ENCODE measurements around the gene SECISBP2L.
A peak's percentile ranks its signal among the peaks of the same experiment; 100 is the strongest.
"Not testable (repeated sequence)": the region's sequence is repeated elsewhere in the genome, so short reads cannot be mapped to it uniquely, and the experiment has no call there.

Gene SECISBP2L, protein sequence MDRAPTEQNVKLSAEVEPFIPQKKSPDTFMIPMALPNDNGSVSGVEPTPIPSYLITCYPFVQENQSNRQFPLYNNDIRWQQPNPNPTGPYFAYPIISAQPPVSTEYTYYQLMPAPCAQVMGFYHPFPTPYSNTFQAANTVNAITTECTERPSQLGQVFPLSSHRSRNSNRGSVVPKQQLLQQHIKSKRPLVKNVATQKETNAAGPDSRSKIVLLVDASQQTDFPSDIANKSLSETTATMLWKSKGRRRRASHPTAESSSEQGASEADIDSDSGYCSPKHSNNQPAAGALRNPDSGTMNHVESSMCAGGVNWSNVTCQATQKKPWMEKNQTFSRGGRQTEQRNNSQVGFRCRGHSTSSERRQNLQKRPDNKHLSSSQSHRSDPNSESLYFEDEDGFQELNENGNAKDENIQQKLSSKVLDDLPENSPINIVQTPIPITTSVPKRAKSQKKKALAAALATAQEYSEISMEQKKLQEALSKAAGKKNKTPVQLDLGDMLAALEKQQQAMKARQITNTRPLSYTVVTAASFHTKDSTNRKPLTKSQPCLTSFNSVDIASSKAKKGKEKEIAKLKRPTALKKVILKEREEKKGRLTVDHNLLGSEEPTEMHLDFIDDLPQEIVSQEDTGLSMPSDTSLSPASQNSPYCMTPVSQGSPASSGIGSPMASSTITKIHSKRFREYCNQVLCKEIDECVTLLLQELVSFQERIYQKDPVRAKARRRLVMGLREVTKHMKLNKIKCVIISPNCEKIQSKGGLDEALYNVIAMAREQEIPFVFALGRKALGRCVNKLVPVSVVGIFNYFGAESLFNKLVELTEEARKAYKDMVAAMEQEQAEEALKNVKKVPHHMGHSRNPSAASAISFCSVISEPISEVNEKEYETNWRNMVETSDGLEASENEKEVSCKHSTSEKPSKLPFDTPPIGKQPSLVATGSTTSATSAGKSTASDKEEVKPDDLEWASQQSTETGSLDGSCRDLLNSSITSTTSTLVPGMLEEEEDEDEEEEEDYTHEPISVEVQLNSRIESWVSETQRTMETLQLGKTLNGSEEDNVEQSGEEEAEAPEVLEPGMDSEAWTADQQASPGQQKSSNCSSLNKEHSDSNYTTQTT

DNA sequence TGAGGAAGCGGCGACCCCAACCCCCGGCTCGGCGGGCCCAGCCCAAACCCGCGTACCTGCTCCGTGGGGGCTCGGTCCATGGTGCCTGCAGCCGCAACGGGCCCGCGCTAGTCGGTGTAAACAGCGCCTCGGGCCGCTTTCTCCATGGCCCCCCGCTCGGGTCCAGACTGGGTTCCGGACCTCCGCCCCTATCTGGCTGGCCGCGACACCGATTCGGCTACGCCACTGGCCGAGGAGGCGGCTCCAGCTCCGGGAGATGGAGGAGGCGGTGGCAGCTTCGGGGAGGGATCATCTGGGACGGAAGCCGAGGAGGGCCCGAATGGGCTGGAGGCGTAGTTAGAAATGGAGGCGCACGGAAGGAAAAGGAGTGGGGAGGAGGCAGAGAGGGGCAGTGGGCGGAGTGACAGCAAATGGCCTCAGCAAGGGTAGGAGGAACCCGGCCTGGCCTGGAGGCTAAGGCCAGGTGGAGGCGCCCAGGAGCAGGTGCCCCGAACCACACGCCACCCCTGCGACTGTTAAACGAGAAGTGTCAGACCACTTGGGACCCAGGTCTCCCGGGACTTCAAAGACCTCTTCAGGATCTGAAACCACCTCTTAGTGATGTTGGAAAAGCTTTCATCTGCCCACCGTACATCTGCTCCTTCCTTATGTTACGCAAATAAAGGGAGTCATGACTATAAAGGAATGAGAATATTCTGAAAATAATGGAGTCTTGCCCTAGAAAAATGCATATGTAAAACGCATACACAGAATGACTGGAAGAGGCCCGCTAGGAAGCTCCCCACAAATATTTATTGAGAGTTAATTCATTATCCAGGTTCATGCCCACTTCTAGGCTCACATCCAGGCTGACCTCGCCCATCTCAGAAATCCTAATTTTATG, at the start of gene SECISBP2L:
SECISBP2L (minus strand) TSS at position 227 of the 883 bp plus-strand sequence; CDS start at position 80, 147 bp downstream.
- DNase-seq, result peak; percentile 90

DNA sequence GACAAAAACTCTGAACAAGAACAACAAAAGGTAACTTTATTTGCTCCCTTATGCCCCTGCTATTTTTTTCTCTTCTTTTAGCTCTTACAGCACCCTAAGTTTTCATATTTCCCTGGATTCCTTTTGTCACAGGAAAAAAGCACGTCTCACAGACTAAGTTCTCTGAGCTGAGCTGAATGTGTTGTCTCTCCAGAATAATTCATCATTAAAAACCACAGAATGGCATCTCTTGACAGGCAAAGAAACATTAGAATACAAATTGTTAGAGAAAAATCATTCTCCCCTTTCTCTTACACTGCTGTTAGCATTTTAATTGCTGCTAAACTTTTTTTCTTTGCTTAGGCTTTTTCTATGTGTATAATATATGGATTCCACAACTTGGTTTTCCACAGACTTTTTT, 48.7 kb upstream of the SECISBP2L start:
- DNase-seq, result no peak

GRCh38 chr15:49093252-49094105, 47.2 kb upstream of the SECISBP2L start:
- DNase-seq, result no peak

- DNase-seq, result no peak
These were observed 42.8 kb upstream of the SECISBP2L start for GRCh38 chr15:49088996-49089395.

DNA sequence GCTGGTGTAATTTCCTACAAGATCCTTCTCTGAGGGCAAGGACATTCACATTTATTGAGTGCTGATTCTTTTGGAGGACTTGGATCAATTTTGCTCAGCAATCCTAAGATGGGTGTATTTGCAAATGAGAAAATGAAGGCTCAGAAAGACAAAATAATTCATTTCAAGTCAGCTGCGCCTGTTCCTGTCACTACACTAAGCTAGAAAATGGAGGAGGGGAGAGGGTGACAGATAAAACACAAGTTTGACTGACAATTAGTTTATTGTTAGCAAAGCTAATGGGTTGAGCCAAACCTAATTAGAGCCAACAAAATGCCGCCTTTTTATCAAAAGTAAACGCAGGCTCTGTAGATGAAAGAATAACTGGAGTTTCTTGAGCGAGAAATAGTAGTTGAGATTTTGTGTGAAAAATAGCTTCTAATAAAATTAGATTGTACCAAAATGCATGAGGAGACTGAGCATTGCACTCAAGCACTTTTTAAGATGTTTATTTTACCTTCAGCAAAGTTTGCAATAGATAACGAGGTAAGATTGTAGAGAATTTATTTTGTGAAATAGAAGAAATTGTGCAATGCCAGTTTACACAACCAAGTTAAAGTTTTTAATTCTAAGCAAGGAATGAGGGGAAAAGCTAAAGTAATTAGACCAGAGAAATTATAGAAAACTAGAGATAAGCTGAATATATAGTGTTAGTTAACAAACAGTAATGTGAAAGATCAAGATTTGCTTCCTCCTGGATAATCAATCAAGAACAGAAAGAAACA, 39.6 kb upstream of the SECISBP2L start:
- no peak for DNase-seq

GRCh38 chr15:49084285-49084570, 38.0 kb upstream of the SECISBP2L start:
- DNase-seq, result no peak

DNA sequence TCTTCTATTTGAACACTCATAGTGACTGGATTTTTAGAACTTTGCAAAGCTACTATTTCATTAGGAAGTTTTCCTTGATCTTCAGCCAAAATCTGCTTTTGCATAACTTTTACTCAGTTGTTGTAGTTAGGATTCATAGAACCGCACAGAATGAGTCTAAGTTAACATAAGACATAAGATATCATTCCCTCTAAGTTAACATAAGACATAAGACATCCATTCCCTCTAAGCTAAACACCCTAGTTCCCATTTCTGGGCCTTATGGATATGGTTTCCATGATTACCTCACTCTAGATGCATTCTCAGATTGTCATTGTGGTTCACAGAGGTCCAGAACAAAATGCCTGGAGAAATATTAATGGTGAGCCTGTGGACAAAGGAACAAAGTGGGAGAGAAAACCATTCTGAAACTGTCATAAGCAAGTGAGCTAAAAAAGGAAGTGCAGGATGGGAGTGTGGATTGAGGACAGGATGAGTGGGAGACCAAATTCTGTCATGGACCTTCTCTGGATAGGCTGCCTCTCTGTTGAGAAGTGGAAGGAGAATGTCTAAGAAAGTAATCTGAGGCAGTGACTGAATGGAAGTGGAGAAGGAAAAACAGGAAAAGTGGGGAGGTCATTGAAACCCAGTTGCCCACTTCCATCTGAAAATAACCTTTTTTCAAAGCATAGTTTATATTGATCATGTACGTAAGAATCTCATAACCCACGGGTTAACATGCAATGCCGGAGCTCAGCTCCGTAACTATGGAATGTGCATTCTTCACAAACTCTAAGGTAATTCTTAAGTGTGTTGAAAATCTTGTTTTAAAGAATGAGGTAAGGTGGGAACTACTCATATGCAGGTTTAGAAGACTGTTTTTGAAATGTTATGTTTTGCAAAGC, 37.4 kb upstream of the SECISBP2L start:
- no peak for DNase-seq

DNA sequence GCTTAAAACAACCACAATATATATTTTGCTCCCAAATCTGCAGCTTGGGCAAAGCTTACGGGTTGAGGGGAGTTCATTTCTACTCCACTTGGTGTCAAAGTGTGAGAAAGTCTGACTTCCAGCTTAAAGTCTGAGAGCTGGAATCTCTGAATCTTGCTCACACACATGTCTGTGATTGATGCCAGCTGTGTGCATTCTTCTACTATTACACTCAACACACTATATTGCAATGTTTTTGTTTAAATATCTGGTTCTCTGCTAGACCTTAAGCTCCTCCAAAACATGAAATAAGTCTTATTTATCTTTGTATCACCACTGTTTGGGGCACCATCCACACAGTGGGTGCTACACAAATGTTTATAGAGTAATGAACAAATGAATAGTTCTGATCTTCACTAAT, 36.7 kb upstream of the SECISBP2L start:
- DNase-seq, result no peak

DNA sequence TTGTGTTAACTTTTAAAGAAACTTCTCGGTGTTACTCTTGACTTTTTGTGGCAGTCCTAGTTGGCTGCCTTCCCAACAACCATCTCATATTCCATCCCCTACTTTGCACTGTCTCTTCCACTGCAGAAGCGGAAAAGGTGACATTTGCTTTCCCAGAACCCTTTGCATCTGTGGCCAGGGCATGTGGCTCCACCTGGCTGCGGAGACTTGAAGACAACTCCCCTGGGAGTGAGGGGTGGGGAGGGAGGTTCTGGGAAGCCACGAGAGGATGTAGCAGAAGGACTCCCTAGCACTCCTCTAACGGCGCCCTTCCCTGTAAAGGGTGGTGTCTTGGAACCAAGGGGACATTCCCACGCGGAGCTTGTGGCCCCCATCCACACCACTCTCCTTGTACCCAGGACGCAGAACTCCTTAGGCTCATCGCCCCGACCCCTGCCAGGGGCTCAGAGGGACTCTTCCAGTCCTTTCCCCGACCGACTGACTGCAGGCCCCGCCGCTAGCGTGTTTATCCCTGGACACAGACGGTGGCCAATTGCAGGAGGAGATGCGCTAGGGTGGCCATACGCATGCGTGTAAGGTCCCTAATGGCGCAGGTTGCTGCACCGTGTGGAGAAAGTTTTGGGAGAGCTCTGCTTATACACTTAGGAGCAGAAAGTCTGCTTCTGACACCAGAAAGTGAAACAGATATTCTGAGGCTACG, 33.2 kb upstream of the SECISBP2L start:
- DNase-seq, result no peak

GRCh38 chr15:49075881-49076280, 29.6 kb upstream of the SECISBP2L start:
- no peak for DNase-seq

- not testable (repeated sequence) for DNase-seq
These were observed 28.5 kb upstream of the SECISBP2L start for GRCh38 chr15:49074589-49075287.

DNA sequence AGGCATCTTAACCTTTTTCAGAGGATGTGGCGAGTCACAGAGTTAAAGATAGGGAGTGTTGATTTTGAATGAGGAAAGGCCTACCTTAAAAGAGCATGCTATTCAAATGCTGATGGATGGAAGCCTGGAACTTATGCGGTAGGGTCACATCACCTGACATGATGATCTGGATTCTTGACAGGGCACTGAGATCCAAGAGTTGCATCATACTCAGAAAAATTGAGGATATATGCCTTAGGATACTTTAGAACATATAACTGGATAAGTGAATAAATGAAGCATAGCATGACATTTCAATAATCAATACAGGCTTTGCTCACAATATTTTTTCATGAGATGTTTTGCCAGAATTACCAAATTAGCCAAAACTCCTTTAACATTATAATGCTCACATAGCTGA, 20.1 kb upstream of the SECISBP2L start:
- no peak for DNase-seq

GRCh38 chr15:49064884-49065283, 18.6 kb upstream of the SECISBP2L start:
- DNase-seq, result no peak

- DNase-seq, result no peak
These were observed 18.0 kb upstream of the SECISBP2L start for GRCh38 chr15:49064281-49064653.

GRCh38 chr15:49063402-49064280, 17.4 kb upstream of the SECISBP2L start:
- DNase-seq, result peak; percentile 5

DNA sequence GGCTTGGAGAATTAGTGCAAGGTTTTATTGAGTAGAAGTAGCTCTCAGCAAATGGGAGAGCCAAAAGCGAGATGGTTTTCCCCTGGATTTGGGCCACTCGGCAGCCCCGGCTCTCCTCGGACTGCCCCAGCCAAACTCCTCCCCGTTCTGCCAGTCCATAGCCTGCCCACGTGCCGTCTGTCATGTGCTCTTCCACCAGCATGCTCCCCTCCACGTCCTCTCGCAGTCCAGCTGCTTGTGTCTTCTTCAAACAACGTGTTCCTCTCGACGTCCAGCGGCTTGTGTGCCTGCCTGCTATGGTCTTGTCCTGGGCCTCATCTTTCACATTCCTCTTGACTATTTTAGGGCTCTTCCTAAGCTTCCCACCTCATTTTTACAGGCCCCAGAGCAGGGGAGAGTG, 16.7 kb upstream of the SECISBP2L start:
- DNase-seq, result no peak

GRCh38 chr15:49060710-49061495, 14.7 kb upstream of the SECISBP2L start:
- DNase-seq, result no peak
